HG02571 (cell line): ENCODE results near the gene LRP5.
A peak's percentile ranks its signal among the peaks of the same experiment; 100 is the strongest.

Source experiments
- ATAC-seq: cut with Tn5 transposase; IDR thresholded peaks from one replicate; pipeline ENCODE4 v1.9.1; 2021; ENCODE audit warnings: mild to moderate bottlenecking, moderate library complexity; ENCODE audit not compliant: unreplicated experiment

The LRP5 gene

GRCh38 chr11:68312117-68312779 is at the start of gene LRP5:
LRP5 (plus strand) TSS chr11:68312591; CDS start chr11:68312715, 124 bp downstream.
- no peak for ATAC-seq

GRCh38 chr11:68263444-68264035 is 48.9 kb upstream of the LRP5 start:
- ATAC-seq = no peak

- no peak for ATAC-seq
Observed at GRCh38 chr11:68264244-68264643, 48.1 kb upstream of the LRP5 start.

DNA sequence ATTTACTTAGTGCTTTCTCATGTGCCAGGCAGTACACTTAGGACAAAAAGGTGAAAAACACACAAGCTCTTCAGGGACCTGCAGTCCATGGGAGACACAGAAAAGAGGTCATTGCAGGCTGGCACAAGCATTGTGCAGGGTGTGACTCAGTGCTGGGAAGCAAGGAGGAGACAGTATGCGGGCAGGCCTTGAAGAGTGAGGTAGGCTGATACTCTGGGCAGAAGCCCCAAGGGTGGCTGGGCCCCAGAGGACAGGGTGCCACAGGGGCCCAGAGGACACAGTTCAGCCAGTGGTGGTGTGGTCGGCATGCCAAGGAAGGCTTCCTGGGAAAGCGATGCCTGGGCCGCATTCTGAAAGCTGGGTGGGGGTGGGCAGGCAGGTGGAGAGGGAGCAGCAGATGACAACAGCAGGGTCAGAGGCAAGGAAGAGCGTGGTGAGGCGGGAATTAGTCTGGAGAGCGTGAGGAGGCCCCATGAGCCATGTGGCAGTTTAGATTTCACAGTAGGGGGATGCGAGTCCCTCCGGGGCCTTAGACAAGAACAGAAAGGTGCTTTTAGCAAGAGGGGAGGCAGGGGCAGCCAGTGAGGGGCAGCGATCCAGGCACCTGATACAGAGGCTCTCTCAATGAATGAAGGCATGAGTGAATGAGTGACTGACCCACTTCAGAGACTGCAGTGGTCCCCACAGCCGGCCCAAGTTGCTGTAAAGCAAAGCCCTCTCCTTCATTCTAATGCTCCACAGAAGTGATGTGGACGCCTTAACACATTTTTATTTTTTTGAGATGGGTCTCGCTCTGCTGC is 47.5 kb upstream of the LRP5 start:
- ATAC-seq = no peak

GRCh38 chr11:68266121-68266891 is 46.1 kb upstream of the LRP5 start:
- peak; percentile 54 for ATAC-seq

- no peak for ATAC-seq
Observed at GRCh38 chr11:68266936-68267880, 45.2 kb upstream of the LRP5 start.

DNA sequence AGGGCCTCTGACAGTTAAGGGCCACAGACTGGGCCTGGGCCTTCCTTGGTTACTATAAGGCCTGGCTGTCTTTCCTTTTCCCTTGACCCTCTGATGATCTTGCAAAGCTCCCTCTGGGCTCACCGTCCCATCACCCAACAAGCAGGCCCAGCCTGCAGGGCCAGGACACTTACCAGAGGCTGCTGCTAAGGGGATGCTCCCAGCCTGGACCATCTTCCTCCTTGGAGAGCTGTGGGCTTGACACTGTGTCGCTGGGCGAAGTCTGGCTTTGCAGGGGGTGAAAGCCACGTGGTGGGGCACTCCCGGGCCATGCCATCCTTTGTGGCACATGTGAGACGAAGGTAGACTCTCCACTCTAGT is 44.5 kb upstream of the LRP5 start:
- ATAC-seq = no peak

- ATAC-seq = no peak
Observed at GRCh38 chr11:68269414-68270081, 42.8 kb upstream of the LRP5 start.

DNA sequence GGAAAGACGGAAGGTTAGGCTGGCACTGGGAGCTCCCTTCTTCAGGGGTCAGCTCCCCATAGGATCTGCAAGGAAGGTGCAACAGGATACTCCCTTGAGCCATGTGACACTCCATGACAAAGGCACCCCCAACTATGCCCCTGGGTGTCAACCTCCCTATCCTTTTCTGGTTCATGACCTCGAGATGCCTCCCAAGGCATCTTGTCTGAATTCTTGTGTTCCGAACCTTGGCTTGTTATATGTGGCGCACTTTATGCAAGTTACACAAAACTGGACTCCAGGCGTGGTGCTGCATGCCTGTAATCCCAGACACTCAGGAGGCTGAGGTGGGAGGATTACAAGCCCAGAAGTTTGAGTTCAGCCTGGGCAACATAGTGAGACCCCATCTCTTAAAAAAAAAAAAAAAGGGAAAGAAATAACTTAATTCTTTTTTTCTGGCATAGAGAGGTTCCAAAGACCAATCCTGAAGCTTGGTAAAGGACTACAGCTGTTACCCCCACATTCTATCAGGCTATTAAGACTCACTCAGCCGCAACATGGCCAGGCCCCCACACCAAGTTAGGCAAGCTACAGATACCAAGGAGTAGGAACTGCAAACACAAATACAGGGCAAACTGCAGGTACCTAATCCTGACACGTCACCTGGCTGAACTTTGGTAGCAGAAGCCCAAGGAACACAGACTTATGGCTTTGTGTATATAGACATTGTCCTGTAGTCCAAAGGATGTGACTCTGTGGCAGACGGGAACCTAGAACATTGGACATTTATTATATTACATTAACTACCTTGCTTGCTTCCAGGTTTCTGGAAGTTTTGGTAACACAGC is 42.0 kb upstream of the LRP5 start:
- no peak for ATAC-seq

DNA sequence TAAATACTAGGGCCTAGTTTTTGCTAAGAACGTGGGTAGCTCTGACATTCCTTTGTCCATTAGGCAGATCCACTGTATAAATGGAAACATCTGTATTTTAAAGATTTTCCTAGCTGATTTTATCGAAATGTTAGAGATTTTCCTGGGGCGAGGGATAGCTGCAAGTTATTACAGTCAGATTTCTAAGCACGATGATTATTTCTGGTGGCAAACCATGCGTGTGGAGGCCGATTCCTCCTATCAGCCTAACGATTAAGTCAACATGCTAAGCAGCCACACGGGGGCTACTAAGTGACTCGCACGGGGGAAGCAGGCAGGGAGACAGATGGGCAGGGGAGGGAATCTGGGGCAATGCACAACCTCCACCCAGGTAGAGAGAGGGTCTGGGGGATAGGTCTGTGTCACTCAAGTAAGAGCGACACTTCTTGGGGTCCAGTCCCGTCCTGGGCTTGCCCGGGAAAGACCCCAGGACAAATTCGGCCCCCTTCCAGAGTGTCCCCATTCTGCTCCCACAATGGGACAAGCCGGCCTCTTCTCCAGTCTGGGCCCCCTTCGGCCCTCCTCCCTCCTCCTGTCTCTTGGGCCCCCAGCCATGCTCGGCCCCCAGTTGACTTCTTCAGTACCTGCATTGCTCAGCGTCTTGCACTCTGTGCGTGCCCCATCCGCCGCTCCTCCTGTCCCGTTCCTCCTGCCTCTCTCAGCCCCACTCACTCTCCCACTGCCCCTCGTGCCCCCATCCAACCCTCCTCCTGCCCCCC is 41.2 kb upstream of the LRP5 start:
- ATAC-seq = peak; percentile 20

DNA sequence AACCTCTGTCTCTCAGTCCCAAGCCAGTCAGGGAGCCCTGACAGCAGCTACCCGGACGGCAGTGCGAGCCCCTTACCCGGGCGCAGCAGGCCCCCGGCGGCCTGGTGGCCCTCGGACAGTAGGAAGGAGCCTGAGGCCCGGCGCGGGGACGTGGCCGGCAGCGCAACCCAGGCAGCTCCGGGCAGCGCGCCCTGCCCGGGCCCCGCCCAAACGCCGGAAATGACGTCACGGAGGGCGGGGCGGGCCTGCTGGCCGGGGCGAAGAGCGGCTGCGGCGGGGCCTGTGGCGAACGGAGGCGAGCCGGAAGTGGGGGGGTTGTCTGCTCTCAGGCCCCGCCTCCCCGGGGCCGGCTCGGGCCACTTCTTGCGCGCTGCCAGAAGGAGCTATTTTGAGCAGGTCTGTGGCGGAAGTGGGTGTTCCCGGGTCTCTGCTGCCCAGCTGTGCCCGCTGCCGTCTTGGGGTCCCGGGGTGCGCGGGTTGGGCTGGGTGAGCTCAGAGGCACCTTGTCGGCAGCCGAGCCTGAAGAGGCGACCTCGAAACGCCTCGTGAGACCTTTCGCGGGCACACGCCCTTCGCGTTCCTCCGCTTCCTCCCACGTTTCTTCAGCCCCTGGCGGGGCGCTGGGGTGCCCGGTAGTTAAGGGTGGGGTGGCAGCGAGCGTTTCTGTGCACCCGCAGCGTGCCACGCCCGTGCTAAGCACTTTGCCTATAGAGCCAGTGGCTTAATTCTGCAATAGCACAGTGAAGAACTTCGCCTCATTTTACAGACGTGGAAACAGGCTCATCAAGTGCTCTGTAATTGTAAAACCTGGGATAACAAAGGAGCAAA is 40.4 kb upstream of the LRP5 start, which contains the start of gene C11orf24:
Gene C11orf24, minus strand, starts transcription at position 193 of the 828 bp plus-strand sequence. CDS start 8,206 bp downstream, outside the sequence.
- peak; percentile 74 for ATAC-seq

DNA sequence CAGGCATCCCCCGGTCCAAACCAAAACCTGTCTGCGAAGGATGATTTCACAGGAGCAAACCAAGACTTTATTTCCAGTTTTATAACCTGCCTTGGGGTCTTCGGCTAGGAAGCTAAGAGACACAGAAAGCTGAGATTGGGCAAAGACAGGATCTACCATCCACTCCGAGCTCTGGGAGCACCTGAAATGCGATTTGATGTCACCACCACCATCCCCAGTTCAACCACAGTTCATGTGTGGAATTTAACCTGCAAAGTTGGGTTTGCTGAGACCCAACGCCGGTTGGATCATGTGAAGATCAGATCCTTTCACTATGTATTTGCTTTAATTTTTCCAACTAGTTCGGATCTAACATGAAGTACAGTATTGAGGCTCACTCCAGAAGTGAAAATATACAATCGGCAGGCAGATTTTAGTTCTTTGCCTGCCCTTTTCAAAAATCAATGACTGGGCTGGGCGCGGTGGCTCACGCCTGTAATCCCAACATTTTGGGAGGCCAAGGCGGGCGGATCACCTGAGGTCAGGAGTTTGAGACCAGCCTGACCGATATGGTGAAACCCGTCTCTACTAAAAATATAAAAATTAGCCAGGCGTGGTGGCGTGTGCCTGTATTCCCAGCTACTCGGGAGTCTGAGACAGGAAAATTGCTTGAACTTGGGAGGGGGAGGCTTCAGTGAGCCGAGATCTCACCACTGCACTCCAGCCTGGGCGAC is 39.2 kb upstream of the LRP5 start:
- no peak for ATAC-seq

GRCh38 chr11:68274306-68274705 is 38.1 kb upstream of the LRP5 start:
- no peak for ATAC-seq

DNA sequence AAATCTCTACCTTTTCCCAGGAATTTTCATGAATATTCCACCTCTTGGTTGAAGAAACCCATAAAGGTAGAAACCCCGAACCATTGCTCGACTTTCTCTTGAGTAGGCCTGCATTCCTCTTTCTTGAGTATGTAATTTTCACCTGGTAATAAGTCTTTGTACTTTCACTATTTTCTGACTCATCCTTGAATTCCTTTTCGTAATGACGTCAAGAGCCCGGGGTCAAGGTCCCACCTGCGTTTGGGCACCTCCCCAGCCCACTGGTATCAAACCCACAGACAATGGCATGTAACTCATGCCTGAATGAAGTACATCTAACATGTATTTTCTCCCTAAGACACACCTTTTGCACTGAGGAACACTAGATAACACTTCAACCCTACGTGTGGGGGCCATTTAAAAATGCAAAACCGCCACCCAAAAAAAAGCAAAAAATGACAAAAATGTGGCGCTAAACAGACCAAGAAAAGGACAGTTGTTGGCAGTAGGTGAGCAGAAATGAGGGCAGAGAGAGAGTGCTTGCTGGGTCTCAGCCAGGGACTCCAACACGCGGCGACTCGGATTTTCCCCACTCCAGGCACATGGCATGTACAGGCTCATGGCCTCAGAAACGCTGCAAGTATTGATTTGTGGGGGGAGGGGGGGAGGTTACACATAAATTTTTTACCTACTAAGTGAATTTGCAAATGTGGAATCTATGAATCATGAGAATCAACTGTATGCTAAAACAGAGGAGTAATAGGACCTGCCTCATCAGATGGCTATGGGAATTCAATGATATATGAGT is 36.5 kb upstream of the LRP5 start:
- ATAC-seq = no peak

DNA sequence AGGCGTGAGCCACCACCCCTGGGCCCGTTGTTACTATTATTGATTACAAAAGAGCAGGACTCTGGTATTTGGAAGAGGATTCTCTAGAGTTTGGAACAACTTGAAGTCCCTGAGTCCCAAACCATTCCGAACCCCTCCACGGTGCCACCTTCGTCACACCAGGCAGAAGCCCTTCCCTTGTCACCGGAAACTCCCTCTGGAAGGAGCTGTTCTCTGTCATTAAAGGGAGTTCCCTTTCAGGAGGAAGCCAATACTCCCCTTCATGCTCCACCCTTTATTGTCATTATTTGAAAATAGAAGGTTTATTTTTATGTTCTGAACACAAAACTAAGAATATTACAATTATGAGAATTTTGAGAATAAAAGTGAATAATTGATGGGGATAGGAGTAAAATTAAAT is 35.5 kb upstream of the LRP5 start:
- no peak for ATAC-seq

GRCh38 chr11:68279676-68280075 is 32.7 kb upstream of the LRP5 start:
- no peak for ATAC-seq
